ENCODE results near the gene BMPR2. TPM values are rescaled to one million over a fixed set of nuclear protein-coding genes. Genes with fewer than 3 reads are reported as not detected.

Gene BMPR2
- total and polyA plus RNA-seq, 2 donors from 2014 or later: 12.5 to 66.9 TPM

DNA sequence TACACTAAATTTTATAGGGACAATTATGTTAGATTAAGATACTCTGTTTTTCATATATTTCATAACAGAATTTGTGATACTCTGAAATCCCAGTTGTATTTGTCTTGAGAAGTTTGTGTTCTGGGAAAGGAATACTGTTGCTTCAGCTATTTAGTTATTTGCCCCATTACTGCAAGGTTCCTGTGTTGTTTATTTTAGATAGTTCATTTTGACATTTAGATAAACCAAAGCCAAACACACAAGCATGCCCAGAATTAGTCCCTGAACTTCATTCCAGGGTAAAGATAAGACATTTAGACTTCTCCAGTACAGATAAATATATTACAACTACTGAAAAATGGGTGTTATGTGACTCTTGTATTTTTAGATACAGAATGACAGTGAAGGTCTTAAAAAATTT, 74.7 kb downstream of the BMPR2 start:
- DNase-seq (peak in 1 of 5 donors; percentile 14), FAIRE-seq (peak; percentile 46)
- Histone ChIP-seq H3K9ac (ENCODE audit: low read length in 3 of 3) (no peak overlapping the region), H3K4me3 (ENCODE audit: low read length in 3 of 3) (no peak overlapping the region), H3K27ac (ENCODE audit: low read depth in 2 of 2, low read length in 2 of 2) (no peak overlapping the region), H3K36me3 (ENCODE audit: control insufficient read depth in 2 of 3, insufficient read depth in 3 of 3, low read length in 3 of 3) (no peaks in the 10 kb centered on the region), H3K4me1 (ENCODE audit: control insufficient read depth in 2 of 3, insufficient read depth in 2 of 3, low read depth in 1 of 3, low read length in 3 of 3) (no peaks in the 10 kb centered on the region), H3K27me3 (ENCODE audit: control insufficient read depth, insufficient read depth, low read length) (no peaks in the 10 kb centered on the region), H3K9me3 (ENCODE audit: control insufficient read depth in 2 of 3, insufficient read depth in 1 of 3, low read length in 3 of 3) (no peaks in the 10 kb centered on the region)
- intact Hi-C loops (cut with DNase I): no loop called here
- TF ChIP-seq, protein P1, sequence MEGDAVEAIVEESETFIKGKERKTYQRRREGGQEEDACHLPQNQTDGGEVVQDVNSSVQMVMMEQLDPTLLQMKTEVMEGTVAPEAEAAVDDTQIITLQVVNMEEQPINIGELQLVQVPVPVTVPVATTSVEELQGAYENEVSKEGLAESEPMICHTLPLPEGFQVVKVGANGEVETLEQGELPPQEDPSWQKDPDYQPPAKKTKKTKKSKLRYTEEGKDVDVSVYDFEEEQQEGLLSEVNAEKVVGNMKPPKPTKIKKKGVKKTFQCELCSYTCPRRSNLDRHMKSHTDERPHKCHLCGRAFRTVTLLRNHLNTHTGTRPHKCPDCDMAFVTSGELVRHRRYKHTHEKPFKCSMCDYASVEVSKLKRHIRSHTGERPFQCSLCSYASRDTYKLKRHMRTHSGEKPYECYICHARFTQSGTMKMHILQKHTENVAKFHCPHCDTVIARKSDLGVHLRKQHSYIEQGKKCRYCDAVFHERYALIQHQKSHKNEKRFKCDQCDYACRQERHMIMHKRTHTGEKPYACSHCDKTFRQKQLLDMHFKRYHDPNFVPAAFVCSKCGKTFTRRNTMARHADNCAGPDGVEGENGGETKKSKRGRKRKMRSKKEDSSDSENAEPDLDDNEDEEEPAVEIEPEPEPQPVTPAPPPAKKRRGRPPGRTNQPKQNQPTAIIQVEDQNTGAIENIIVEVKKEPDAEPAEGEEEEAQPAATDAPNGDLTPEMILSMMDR (IDR thresholded peaks at IDR 0.05; ENCODE audit: borderline replicate concordance, extremely low read depth, insufficient read depth): no peak

DNA sequence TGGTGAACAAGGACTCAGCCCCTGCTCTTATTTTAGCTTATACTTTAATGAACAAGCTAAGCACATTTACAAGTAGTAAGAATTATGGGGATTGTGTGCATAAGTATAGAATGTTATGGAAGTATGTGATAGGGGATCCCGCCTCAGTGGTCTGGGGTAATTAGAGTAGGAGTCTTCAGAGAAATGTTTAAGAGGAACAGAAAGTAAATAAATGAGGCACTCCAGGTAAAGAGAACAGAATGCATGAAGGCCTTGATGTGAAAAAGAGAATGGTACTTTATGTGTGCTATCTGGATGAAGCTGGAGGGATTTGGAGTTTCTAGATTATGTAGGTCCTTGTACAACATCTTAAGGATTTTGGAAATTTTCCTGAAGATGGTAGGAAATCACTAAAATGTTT, 76.6 kb downstream of the BMPR2 start:
- no peak overlapping the region for H3K27ac ChIP-seq (ENCODE audit: low read depth in 2 of 2, low read length in 2 of 2)
- H3K4me1 ChIP-seq (ENCODE audit: control insufficient read depth in 2 of 3, insufficient read depth in 2 of 3, low read depth in 1 of 3, low read length in 3 of 3): no peaks in the 10 kb centered on the region
- no peaks in the 10 kb centered on the region for H3K9me3 ChIP-seq (ENCODE audit: control insufficient read depth in 2 of 3, insufficient read depth in 1 of 3, low read length in 3 of 3)
- TF ChIP-seq, protein P1 (IDR thresholded peaks at IDR 0.05; ENCODE audit: borderline replicate concordance, extremely low read depth, insufficient read depth): no peak
- intact Hi-C loops (cut with DNase I): no loop called here
- no peak for FAIRE-seq
- H3K4me3 ChIP-seq (ENCODE audit: low read length in 3 of 3): no peak overlapping the region
- no peaks in the 10 kb centered on the region for H3K36me3 ChIP-seq (ENCODE audit: control insufficient read depth in 2 of 3, insufficient read depth in 3 of 3, low read length in 3 of 3)
- H3K27me3 ChIP-seq (ENCODE audit: control insufficient read depth, insufficient read depth, low read length): no peaks in the 10 kb centered on the region
- H3K9ac ChIP-seq (ENCODE audit: low read length in 3 of 3): no peak overlapping the region
- DNase-seq: no peak

DNA sequence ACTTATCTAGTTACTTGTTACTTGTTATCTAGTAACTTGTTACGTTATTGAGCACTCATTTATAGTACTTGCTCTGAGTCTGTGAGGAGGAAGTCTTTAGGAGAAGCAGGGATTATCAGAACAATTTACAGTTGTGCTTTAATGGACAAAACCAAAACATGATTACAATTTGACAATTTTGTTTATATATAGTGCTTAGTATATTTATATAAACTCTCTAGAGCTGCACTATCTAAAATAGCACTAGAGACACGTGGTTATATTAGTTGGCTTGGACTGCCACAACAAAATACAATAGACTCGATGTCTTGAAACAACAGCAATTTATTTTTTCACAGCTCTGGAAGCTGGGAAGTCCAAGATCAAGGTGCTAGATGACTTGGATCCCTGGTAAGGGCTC, 78.4 kb downstream of the BMPR2 start:
- DNase-seq (no peak), FAIRE-seq (no peak)
- Histone ChIP-seq H3K27ac (ENCODE audit: low read depth in 2 of 2, low read length in 2 of 2) (no peak overlapping the region), H3K36me3 (ENCODE audit: control insufficient read depth in 2 of 3, insufficient read depth in 3 of 3, low read length in 3 of 3) (no peaks in the 10 kb centered on the region), H3K27me3 (ENCODE audit: control insufficient read depth, insufficient read depth, low read length) (no peaks in the 10 kb centered on the region), H3K9ac (ENCODE audit: low read length in 3 of 3) (no peak overlapping the region), H3K4me1 (ENCODE audit: control insufficient read depth in 2 of 3, insufficient read depth in 2 of 3, low read depth in 1 of 3, low read length in 3 of 3) (no peaks in the 10 kb centered on the region), H3K4me3 (ENCODE audit: low read length in 3 of 3) (no peak overlapping the region), H3K9me3 (ENCODE audit: control insufficient read depth in 2 of 3, insufficient read depth in 1 of 3, low read length in 3 of 3) (no peaks in the 10 kb centered on the region)
- intact Hi-C loops (cut with DNase I): no loop called here
- TF ChIP-seq, protein P1 (IDR thresholded peaks at IDR 0.05; ENCODE audit: borderline replicate concordance, extremely low read depth, insufficient read depth): no peak

DNA sequence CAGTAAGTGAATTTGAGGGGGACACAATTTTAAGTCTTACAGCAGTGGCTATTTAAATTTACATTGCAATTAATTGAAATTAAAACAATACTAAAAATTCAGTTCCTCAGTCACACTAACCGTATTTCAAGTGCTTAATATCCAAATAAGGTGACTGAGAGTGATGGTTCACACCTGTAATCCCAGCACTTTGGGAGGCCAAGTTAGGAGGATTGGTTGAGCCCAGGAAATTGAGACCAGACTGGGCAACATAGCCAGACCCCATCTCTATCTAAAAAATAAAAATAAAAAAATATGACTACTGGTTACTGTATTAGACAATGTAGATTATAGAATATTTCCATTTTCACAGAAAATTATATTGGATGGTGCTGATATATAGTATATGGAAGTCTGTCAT, 79.0 kb downstream of the BMPR2 start:
- H3K4me1 ChIP-seq (ENCODE audit: control insufficient read depth in 2 of 3, insufficient read depth in 2 of 3, low read depth in 1 of 3, low read length in 3 of 3): no peaks in the 10 kb centered on the region
- H3K9me3 ChIP-seq (ENCODE audit: control insufficient read depth in 2 of 3, insufficient read depth in 1 of 3, low read length in 3 of 3): no peaks in the 10 kb centered on the region
- no peak overlapping the region for H3K27ac ChIP-seq (ENCODE audit: low read depth in 2 of 2, low read length in 2 of 2)
- H3K36me3 ChIP-seq (ENCODE audit: control insufficient read depth in 2 of 3, insufficient read depth in 3 of 3, low read length in 3 of 3): no peaks in the 10 kb centered on the region
- TF ChIP-seq, protein P1 (IDR thresholded peaks at IDR 0.05; ENCODE audit: borderline replicate concordance, extremely low read depth, insufficient read depth): no peak
- H3K4me3 ChIP-seq (ENCODE audit: low read length in 3 of 3): no peak overlapping the region
- DNase-seq (no peak), FAIRE-seq (no peak)
- H3K27me3 ChIP-seq (ENCODE audit: control insufficient read depth, insufficient read depth, low read length): no peaks in the 10 kb centered on the region
- no peak overlapping the region for H3K9ac ChIP-seq (ENCODE audit: low read length in 3 of 3)
- intact Hi-C loops (cut with DNase I): no loop called here

Data from kidney (tissue), 14 donors.